Mesothelial cell of epicardium (in vitro differentiated cells): ENCODE data around the gene LRP5. TPM values are rescaled to one million over a fixed set of nuclear protein-coding genes. Genes with fewer than 3 reads are reported as not detected.

ENCODE experiments used
- DNase-seq, 2 experiments: peaks; one replicate each; pipeline ENCODE4 v3.0.0; 2021; ENCODE audit warnings: low spot score in 2 of 2; ENCODE audit not compliant: unreplicated experiment in 2 of 2
- H3K27ac Mint-ChIP-seq: 2 replicates; pipeline ENCODE4 v1.8.0; 2021; ENCODE audit warnings: mixed read lengths
- H3K27me3 Mint-ChIP-seq: 2 replicates; pipeline ENCODE4 v1.8.0; 2021; ENCODE audit warnings: low read depth, mixed read lengths
- H3K36me3 Mint-ChIP-seq: 2 replicates; pipeline ENCODE4 v1.8.0; 2021; ENCODE audit warnings: mixed read lengths
- H3K4me1 Mint-ChIP-seq: 2 replicates; pipeline ENCODE4 v1.8.0; 2021; ENCODE audit warnings: mixed read lengths
- H3K4me3 Mint-ChIP-seq: 2 replicates; pipeline ENCODE4 v1.8.0; 2021; ENCODE audit warnings: mild to moderate bottlenecking, moderate library complexity, mixed read lengths
- H3K9me3 Mint-ChIP-seq: 2 replicates; pipeline ENCODE4 v1.8.0; 2021; ENCODE audit warnings: mixed read lengths
- CTCF ChIP-seq: fragments of 200-600 bp; sonication (generic); IDR thresholded peaks from one replicate; pipeline ENCODE4 v1.5.0; 2021; ENCODE audit warnings: antibody characterized with exemption; ENCODE audit not compliant: unreplicated experiment
- total RNA-seq: library from RNA; stranded (reverse); gene quantifications from 3 replicates; pipeline ENCODE4 v1.2.1, GENCODE V29; 2021

The LRP5 gene
- total RNA-seq, 1 donor from 2014 or later: 72.5 TPM

DNA sequence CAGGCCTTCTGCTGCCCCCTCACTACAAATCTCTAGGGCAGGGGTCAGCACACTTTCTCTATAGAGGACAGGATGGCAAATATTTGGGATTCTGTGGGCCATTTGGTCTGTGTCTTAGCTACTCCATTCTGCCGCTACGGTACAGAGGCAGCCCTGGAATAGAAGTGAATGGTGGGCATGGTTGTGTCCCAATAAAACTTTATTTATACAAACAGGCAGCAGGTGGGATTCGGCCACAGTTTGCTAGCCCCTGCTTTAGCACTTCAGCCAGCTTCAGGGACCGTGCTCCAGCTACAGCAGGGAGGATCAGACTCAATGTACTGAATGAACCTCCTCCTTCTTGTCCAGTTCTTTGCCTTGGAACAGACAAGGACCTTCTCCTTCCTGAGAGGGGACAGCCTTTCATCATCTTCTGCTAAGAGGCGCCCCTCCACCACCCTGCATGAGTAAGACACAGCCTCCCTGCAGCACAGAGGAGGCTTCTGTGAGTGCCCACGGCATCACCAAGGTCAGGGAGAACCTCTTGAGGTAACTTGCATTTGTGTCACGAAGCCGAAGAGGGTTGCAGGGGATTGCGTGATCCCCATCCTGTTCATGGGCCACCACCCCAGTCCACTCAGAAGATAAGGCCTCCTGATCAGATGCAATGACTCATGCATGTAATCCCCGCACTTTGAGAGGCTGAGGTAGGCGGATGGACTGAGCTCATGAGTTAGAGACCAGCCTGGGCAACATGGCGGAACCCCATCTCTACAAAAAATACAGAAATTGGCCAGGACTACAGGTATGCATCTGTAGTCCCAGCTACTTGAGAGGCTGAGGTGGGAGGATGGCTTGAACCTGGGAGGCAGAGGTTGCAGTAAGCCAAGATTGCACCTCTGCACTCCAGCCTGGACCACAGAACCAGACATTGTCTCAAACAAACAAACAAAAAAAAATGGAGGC is 45.2 kb upstream of the LRP5 start:
- Mint-ChIP-seq H3K36me3 (peaks cover 24% of the 10 kb centered on the region), H3K9me3 (no peaks in the 10 kb centered on the region), H3K27ac (no peak overlapping the region), H3K4me3 (no peak overlapping the region), H3K27me3 (no peaks in the 10 kb centered on the region), H3K4me1 (peaks cover 19% of the 10 kb centered on the region)
- no peak for TF ChIP-seq CTCF
- DNase-seq: no peak

DNA sequence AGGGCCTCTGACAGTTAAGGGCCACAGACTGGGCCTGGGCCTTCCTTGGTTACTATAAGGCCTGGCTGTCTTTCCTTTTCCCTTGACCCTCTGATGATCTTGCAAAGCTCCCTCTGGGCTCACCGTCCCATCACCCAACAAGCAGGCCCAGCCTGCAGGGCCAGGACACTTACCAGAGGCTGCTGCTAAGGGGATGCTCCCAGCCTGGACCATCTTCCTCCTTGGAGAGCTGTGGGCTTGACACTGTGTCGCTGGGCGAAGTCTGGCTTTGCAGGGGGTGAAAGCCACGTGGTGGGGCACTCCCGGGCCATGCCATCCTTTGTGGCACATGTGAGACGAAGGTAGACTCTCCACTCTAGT is 44.5 kb upstream of the LRP5 start:
- peaks cover 19% of the 10 kb centered on the region for H3K36me3 Mint-ChIP-seq
- H3K4me1 Mint-ChIP-seq: peaks cover 25% of the 10 kb centered on the region
- no peak overlapping the region for H3K27ac Mint-ChIP-seq
- H3K4me3 Mint-ChIP-seq: no peak overlapping the region
- no peak for TF ChIP-seq CTCF
- no peak for DNase-seq
- no peaks in the 10 kb centered on the region for H3K9me3 Mint-ChIP-seq
- H3K27me3 Mint-ChIP-seq: no peaks in the 10 kb centered on the region

- DNase-seq: no peak
- Mint-ChIP-seq H3K9me3 (no peaks in the 10 kb centered on the region), H3K4me1 (peaks cover 26% of the 10 kb centered on the region), H3K27ac (peak overlapping the region; percentile 84), H3K4me3 (peak overlapping the region; percentile 28), H3K36me3 (peaks cover 10% of the 10 kb centered on the region), H3K27me3 (no peaks in the 10 kb centered on the region)
- TF ChIP-seq CTCF: no peak
Measured at GRCh38 chr11:68269414-68270081, 42.8 kb upstream of the LRP5 start.

DNA sequence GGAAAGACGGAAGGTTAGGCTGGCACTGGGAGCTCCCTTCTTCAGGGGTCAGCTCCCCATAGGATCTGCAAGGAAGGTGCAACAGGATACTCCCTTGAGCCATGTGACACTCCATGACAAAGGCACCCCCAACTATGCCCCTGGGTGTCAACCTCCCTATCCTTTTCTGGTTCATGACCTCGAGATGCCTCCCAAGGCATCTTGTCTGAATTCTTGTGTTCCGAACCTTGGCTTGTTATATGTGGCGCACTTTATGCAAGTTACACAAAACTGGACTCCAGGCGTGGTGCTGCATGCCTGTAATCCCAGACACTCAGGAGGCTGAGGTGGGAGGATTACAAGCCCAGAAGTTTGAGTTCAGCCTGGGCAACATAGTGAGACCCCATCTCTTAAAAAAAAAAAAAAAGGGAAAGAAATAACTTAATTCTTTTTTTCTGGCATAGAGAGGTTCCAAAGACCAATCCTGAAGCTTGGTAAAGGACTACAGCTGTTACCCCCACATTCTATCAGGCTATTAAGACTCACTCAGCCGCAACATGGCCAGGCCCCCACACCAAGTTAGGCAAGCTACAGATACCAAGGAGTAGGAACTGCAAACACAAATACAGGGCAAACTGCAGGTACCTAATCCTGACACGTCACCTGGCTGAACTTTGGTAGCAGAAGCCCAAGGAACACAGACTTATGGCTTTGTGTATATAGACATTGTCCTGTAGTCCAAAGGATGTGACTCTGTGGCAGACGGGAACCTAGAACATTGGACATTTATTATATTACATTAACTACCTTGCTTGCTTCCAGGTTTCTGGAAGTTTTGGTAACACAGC is 42.0 kb upstream of the LRP5 start:
- H3K27me3 Mint-ChIP-seq: no peaks in the 10 kb centered on the region
- peak overlapping the region; percentile 98 for H3K27ac Mint-ChIP-seq
- H3K4me1 Mint-ChIP-seq: peaks cover 26% of the 10 kb centered on the region
- no peak for DNase-seq
- no peak for TF ChIP-seq CTCF
- no peaks in the 10 kb centered on the region for H3K9me3 Mint-ChIP-seq
- peak overlapping the region; percentile 99 for H3K4me3 Mint-ChIP-seq
- peaks cover 4% of the 10 kb centered on the region for H3K36me3 Mint-ChIP-seq

DNA sequence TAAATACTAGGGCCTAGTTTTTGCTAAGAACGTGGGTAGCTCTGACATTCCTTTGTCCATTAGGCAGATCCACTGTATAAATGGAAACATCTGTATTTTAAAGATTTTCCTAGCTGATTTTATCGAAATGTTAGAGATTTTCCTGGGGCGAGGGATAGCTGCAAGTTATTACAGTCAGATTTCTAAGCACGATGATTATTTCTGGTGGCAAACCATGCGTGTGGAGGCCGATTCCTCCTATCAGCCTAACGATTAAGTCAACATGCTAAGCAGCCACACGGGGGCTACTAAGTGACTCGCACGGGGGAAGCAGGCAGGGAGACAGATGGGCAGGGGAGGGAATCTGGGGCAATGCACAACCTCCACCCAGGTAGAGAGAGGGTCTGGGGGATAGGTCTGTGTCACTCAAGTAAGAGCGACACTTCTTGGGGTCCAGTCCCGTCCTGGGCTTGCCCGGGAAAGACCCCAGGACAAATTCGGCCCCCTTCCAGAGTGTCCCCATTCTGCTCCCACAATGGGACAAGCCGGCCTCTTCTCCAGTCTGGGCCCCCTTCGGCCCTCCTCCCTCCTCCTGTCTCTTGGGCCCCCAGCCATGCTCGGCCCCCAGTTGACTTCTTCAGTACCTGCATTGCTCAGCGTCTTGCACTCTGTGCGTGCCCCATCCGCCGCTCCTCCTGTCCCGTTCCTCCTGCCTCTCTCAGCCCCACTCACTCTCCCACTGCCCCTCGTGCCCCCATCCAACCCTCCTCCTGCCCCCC is 41.2 kb upstream of the LRP5 start:
- H3K9me3 Mint-ChIP-seq: no peaks in the 10 kb centered on the region
- peak overlapping the region; percentile 99 for H3K4me3 Mint-ChIP-seq
- no peaks in the 10 kb centered on the region for H3K27me3 Mint-ChIP-seq
- H3K27ac Mint-ChIP-seq: peak overlapping the region; percentile 98
- H3K36me3 Mint-ChIP-seq: peaks cover 4% of the 10 kb centered on the region
- DNase-seq: peak; percentile 43 to 62
- no peak for TF ChIP-seq CTCF
- peaks cover 26% of the 10 kb centered on the region for H3K4me1 Mint-ChIP-seq
